ENCODE measurements around the gene SHISA7. TPM values are rescaled to one million over a fixed set of nuclear protein-coding genes. Genes with fewer than 3 reads are reported as not detected.

The SHISA7 gene
- total and polyA plus RNA-seq, 11 donors: not detected

GRCh38 chr19:55464039-55464661, 21.1 kb upstream of the SHISA7 start:
- peaks cover 0 to 27% (median 14%) of the 10 kb centered on the region in 12 donors for H3K4me1 ChIP-seq
- WGBS, 4 donors: 71 to 78% (median 75%) methylated on average over 14 to 23 of the region's 23 CpGs
- H3K27ac ChIP-seq: no peak overlapping the region
- no peak for ATAC-seq
- H3K36me3 ChIP-seq: no peaks in the 10 kb centered on the region
- no peak overlapping the region for H3K4me3 ChIP-seq
- intact Hi-C loops (cut with DNase I): loop anchor here in 2 of 10 donors (5.0 kb wide), 2 partner anchors 163 to 168 kb away; no protein-coding TSS in a partner anchor
- no peaks in the 10 kb centered on the region for H3K27me3 ChIP-seq
- TF ChIP-seq POLR2A (IDR thresholded peaks at IDR 0.05) (no peak), CTCF (IDR thresholded peaks at IDR 0.05) (no peak)
- no peaks in the 10 kb centered on the region for H3K9me3 ChIP-seq
- peak in 1 of 5 donors; percentile 22 for DNase-seq

- no peak for ATAC-seq
- H3K27ac ChIP-seq: no peak overlapping the region
- no peaks in the 10 kb centered on the region for H3K36me3 ChIP-seq
- H3K9me3 ChIP-seq: no peaks in the 10 kb centered on the region
- H3K4me3 ChIP-seq: no peak overlapping the region
- H3K4me1 ChIP-seq: peaks cover 0 to 27% (median 14%) of the 10 kb centered on the region in 12 donors
- no peak for DNase-seq
- no peaks in the 10 kb centered on the region for H3K27me3 ChIP-seq
- no peak for TF ChIP-seq POLR2A (IDR thresholded peaks at IDR 0.05)
- TF ChIP-seq CTCF (IDR thresholded peaks at IDR 0.05): no peak
- intact Hi-C loops (cut with DNase I): loop anchor here in 2 of 10 donors (5.0 kb wide), 2 partner anchors 164 to 169 kb away; no protein-coding TSS in a partner anchor
- 75 to 84% (median 79%) methylated on average over 8 to 15 of the region's 15 CpGs for WGBS, 4 donors
Observed at GRCh38 chr19:55463583-55464031, 20.5 kb upstream of the SHISA7 start.

- ATAC-seq (no peak), DNase-seq (peak in 1 of 5 donors; percentile 27)
- Histone ChIP-seq H3K4me1 (peaks cover 0 to 24% (median 12%) of the 10 kb centered on the region in 12 donors), H3K36me3 (no peaks in the 10 kb centered on the region), H3K27ac (no peak overlapping the region), H3K9me3 (no peaks in the 10 kb centered on the region), H3K27me3 (no peaks in the 10 kb centered on the region), H3K4me3 (peak overlapping the region in 2 of 12 donors; percentile 87 to 91)
- TF ChIP-seq CTCF (IDR thresholded peaks at IDR 0.05) (no peak), POLR2A (IDR thresholded peaks at IDR 0.05) (no peak)
- intact Hi-C loops (cut with DNase I): loop anchor here in 2 of 10 donors (5.0 kb wide), 2 partner anchors 165 to 170 kb away; no protein-coding TSS in a partner anchor
- WGBS, 4 donors: 79 to 86% (median 84%) methylated on average over 11 of the region's 11 CpGs
Observed at GRCh38 chr19:55462722-55463121, 19.6 kb upstream of the SHISA7 start.

- no peak for TF ChIP-seq CTCF (IDR thresholded peaks at IDR 0.05)
- TF ChIP-seq POLR2A (IDR thresholded peaks at IDR 0.05): peak in 1 of 2 donors; percentile 78
- peak overlapping the region; percentile 28 to 94 (median 81) for H3K4me3 ChIP-seq
- ATAC-seq (no peak), DNase-seq (no peak)
- no peaks in the 10 kb centered on the region for H3K36me3 ChIP-seq
- H3K27ac ChIP-seq: peak overlapping the region; percentile 28 to 97 (median 69)
- no peaks in the 10 kb centered on the region for H3K27me3 ChIP-seq
- WGBS, 4 donors: 10 to 21% (median 12%) methylated on average over 17 to 27 of the region's 27 CpGs
- H3K4me1 ChIP-seq: peaks cover 0 to 24% (median 9%) of the 10 kb centered on the region in 12 donors
- intact Hi-C loops (cut with DNase I): loop anchor here in 3 of 10 donors (1.0 to 5.0 kb wide), 4 partner anchors 51 to 203 kb away; partner anchors contain the start of gene PPP6R1 (in 1 of the 3)
- H3K9me3 ChIP-seq: no peaks in the 10 kb centered on the region
Observed at GRCh38 chr19:55461974-55462626, 19.0 kb upstream of the SHISA7 start.

Data from heart left ventricle (tissue), 16 donors.